ENCODE data around the gene DYNC2LI1.

GRCh38 chr2:43853141-43854081, 79.6 kb downstream of the DYNC2LI1 start:
- no peak for TF ChIP-seq EZH2 (IDR thresholded peaks at IDR 0.05; ENCODE audit: low read length, unreplicated experiment)
- TF ChIP-seq, protein P1, sequence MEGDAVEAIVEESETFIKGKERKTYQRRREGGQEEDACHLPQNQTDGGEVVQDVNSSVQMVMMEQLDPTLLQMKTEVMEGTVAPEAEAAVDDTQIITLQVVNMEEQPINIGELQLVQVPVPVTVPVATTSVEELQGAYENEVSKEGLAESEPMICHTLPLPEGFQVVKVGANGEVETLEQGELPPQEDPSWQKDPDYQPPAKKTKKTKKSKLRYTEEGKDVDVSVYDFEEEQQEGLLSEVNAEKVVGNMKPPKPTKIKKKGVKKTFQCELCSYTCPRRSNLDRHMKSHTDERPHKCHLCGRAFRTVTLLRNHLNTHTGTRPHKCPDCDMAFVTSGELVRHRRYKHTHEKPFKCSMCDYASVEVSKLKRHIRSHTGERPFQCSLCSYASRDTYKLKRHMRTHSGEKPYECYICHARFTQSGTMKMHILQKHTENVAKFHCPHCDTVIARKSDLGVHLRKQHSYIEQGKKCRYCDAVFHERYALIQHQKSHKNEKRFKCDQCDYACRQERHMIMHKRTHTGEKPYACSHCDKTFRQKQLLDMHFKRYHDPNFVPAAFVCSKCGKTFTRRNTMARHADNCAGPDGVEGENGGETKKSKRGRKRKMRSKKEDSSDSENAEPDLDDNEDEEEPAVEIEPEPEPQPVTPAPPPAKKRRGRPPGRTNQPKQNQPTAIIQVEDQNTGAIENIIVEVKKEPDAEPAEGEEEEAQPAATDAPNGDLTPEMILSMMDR (conservative IDR thresholded peaks at IDR 0.05; ENCODE audit: low read depth, low read length): no peak

Data from PC-3 (cell line).